Activated T-cell treated with anti-CD3 and anti-CD28 coated beads, Interleukin-2, amount 50 U/mL, for 4 hours (primary cell): ENCODE data around the gene ABCA2. TPM values are rescaled to one million over a fixed set of nuclear protein-coding genes. Genes with fewer than 3 reads are reported as not detected.

Source experiments
- ATAC-seq, 2 donors: fragments of 200-7000 bp; cut with Tn5 transposase; one replicate each; pipeline ENCODE4 v1.10.0; 2021
- DNase-seq: peaks from one replicate; pipeline ENCODE4 v3.0.0-alpha.2; 2020
- H3K27me3 Mint-ChIP-seq: one replicate; pipeline ENCODE4 v1.8.0; 2021; ENCODE audit warnings: low read depth, mixed read lengths
- H3K36me3 Mint-ChIP-seq: one replicate; pipeline ENCODE4 v1.8.0; 2022; ENCODE audit warnings: mixed read lengths; ENCODE audit not compliant: insufficient read depth
- H3K4me1 Mint-ChIP-seq: one replicate; pipeline ENCODE4 v1.8.0; 2021; ENCODE audit warnings: low read depth, mixed read lengths
- H3K4me3 Mint-ChIP-seq: one replicate; pipeline ENCODE4 v1.8.0; 2021; ENCODE audit warnings: mild to moderate bottlenecking, moderate library complexity, mixed read lengths
- H3K9me3 Mint-ChIP-seq: one replicate; pipeline ENCODE4 v1.8.0; 2021; ENCODE audit warnings: mixed read lengths
- total RNA-seq, 3 donors: library from RNA; stranded (reverse); gene quantifications; one replicate each; pipeline ENCODE4 v1.2.1, GENCODE V29; 2021

Gene ABCA2
- total RNA-seq, 3 donors from 2014 or later = 9.1 to 15.3 (median 14.3) TPM

GRCh38 chr9:137031904-137032640 lies 4.0 kb upstream of the ABCA2 start, which contains the start of gene FUT7:
Gene FUT7 (minus strand): TSS chr9:137032088. CDS start chr9:137031991, 97 bp downstream.
- H3K4me3 Mint-ChIP-seq = peak within 1 kb of the TSS; percentile 69

GRCh38 chr9:137030538-137031527 lies 2.8 kb upstream of the ABCA2 start:
- no peak for ATAC-seq
- no peaks in the 10 kb centered on the region for H3K36me3 Mint-ChIP-seq
- peak overlapping the region; percentile 69 for H3K4me3 Mint-ChIP-seq
- no peaks in the 10 kb centered on the region for H3K9me3 Mint-ChIP-seq
- DNase-seq = peak; percentile 20
- H3K4me1 Mint-ChIP-seq = peaks cover 58% of the 10 kb centered on the region
- H3K27me3 Mint-ChIP-seq = no peaks in the 10 kb centered on the region

More at GRCh38 chr9:137031904-137032640, 4.0 kb upstream of the ABCA2 start, which contains the start of gene FUT7:
- ATAC-seq (no peak), DNase-seq (no peak)
- no peaks in the 10 kb centered on the region for H3K27me3 Mint-ChIP-seq
- peaks cover 53% of the 10 kb centered on the region for H3K4me1 Mint-ChIP-seq
- H3K9me3 Mint-ChIP-seq = no peaks in the 10 kb centered on the region
- no peaks in the 10 kb centered on the region for H3K36me3 Mint-ChIP-seq

- Mint-ChIP-seq H3K4me3 (peak overlapping the region; percentile 69), H3K27me3 (no peaks in the 10 kb centered on the region), H3K36me3 (no peaks in the 10 kb centered on the region), H3K9me3 (no peaks in the 10 kb centered on the region), H3K4me1 (peaks cover 55% of the 10 kb centered on the region)
- DNase-seq = no peak
- ATAC-seq = no peak
Measured at GRCh38 chr9:137030006-137030405, 2.0 kb upstream of the ABCA2 start.

- Mint-ChIP-seq H3K36me3 (no peaks in the 10 kb centered on the region), H3K27me3 (no peaks in the 10 kb centered on the region), H3K9me3 (no peaks in the 10 kb centered on the region), H3K4me1 (peaks cover 48% of the 10 kb centered on the region), H3K4me3 (peak overlapping the region; percentile 77)
- ATAC-seq = peak; percentile 39 to 51
- peak; percentile 71 for DNase-seq
Measured at GRCh38 chr9:137029058-137029936, 1.3 kb upstream of the ABCA2 start.

GRCh38 chr9:137028263-137029057 lies 423 bp upstream of the ABCA2 start:
- peak; percentile 56 for DNase-seq
- peak overlapping the region; percentile 77 for H3K4me3 Mint-ChIP-seq
- ATAC-seq = peak; percentile 73 to 78
- H3K36me3 Mint-ChIP-seq = no peaks in the 10 kb centered on the region
- peaks cover 43% of the 10 kb centered on the region for H3K4me1 Mint-ChIP-seq
- H3K27me3 Mint-ChIP-seq = no peaks in the 10 kb centered on the region
- no peaks in the 10 kb centered on the region for H3K9me3 Mint-ChIP-seq

- Mint-ChIP-seq H3K27me3 (no peaks in the 10 kb centered on the region), H3K9me3 (no peaks in the 10 kb centered on the region), H3K4me1 (peaks cover 34% of the 10 kb centered on the region), H3K4me3 (peak overlapping the region; percentile 78), H3K36me3 (no peaks in the 10 kb centered on the region)
- DNase-seq (no peak), ATAC-seq (no peak)
Measured at GRCh38 chr9:137026828-137027227, 1.2 kb downstream of the ABCA2 start.

GRCh38 chr9:137026384-137026783 lies 1.7 kb downstream of the ABCA2 start:
- no peaks in the 10 kb centered on the region for H3K27me3 Mint-ChIP-seq
- no peak for ATAC-seq
- H3K4me3 Mint-ChIP-seq = peak overlapping the region; percentile 78
- H3K4me1 Mint-ChIP-seq = peaks cover 32% of the 10 kb centered on the region
- no peaks in the 10 kb centered on the region for H3K36me3 Mint-ChIP-seq
- H3K9me3 Mint-ChIP-seq = no peaks in the 10 kb centered on the region
- DNase-seq = no peak

- no peak for ATAC-seq
- H3K9me3 Mint-ChIP-seq = no peaks in the 10 kb centered on the region
- no peak for DNase-seq
- no peaks in the 10 kb centered on the region for H3K27me3 Mint-ChIP-seq
- no peak overlapping the region for H3K4me3 Mint-ChIP-seq
- no peaks in the 10 kb centered on the region for H3K36me3 Mint-ChIP-seq
- peaks cover 26% of the 10 kb centered on the region for H3K4me1 Mint-ChIP-seq
Measured at GRCh38 chr9:137025517-137025966, 2.5 kb downstream of the ABCA2 start.

- no peak overlapping the region for H3K4me3 Mint-ChIP-seq
- no peaks in the 10 kb centered on the region for H3K36me3 Mint-ChIP-seq
- H3K27me3 Mint-ChIP-seq = no peaks in the 10 kb centered on the region
- H3K9me3 Mint-ChIP-seq = no peaks in the 10 kb centered on the region
- H3K4me1 Mint-ChIP-seq = peaks cover 10% of the 10 kb centered on the region
- DNase-seq (no peak), ATAC-seq (no peak)
Measured at GRCh38 chr9:137023583-137023991, 4.5 kb downstream of the ABCA2 start.

GRCh38 chr9:137023157-137023556 lies 4.9 kb downstream of the ABCA2 start:
- no peak for DNase-seq
- H3K27me3 Mint-ChIP-seq = no peaks in the 10 kb centered on the region
- no peak overlapping the region for H3K4me3 Mint-ChIP-seq
- H3K9me3 Mint-ChIP-seq = no peaks in the 10 kb centered on the region
- peaks cover 10% of the 10 kb centered on the region for H3K4me1 Mint-ChIP-seq
- H3K36me3 Mint-ChIP-seq = no peaks in the 10 kb centered on the region
- no peak for ATAC-seq

GRCh38 chr9:137022662-137023008 lies 5.4 kb downstream of the ABCA2 start:
- Mint-ChIP-seq H3K4me1 (peaks cover 10% of the 10 kb centered on the region), H3K36me3 (no peaks in the 10 kb centered on the region), H3K27me3 (no peaks in the 10 kb centered on the region), H3K9me3 (no peaks in the 10 kb centered on the region), H3K4me3 (no peak overlapping the region)
- ATAC-seq (no peak), DNase-seq (no peak)

- Mint-ChIP-seq H3K9me3 (no peaks in the 10 kb centered on the region), H3K4me3 (no peak overlapping the region), H3K4me1 (peaks cover 8% of the 10 kb centered on the region), H3K27me3 (no peaks in the 10 kb centered on the region), H3K36me3 (no peaks in the 10 kb centered on the region)
- ATAC-seq (peak; percentile 87 to 92), DNase-seq (peak; percentile 70)
Measured at GRCh38 chr9:137021979-137022661, 5.9 kb downstream of the ABCA2 start.

GRCh38 chr9:137021568-137021978 lies 6.5 kb downstream of the ABCA2 start:
- no peaks in the 10 kb centered on the region for H3K9me3 Mint-ChIP-seq
- H3K4me3 Mint-ChIP-seq = no peak overlapping the region
- no peak for DNase-seq
- no peaks in the 10 kb centered on the region for H3K36me3 Mint-ChIP-seq
- ATAC-seq = no peak
- H3K27me3 Mint-ChIP-seq = no peaks in the 10 kb centered on the region
- H3K4me1 Mint-ChIP-seq = peaks cover 3% of the 10 kb centered on the region
